K562 (cell line): ENCODE measurements around the gene FAM114A1. TPM values are rescaled to one million over a fixed set of nuclear protein-coding genes. Genes with fewer than 3 reads are reported as not detected.
A peak's percentile ranks its signal among the peaks of the same experiment; 100 is the strongest.
"Not testable (repeated sequence)": the region's sequence is repeated elsewhere in the genome, so short reads cannot be mapped to it uniquely, and the experiment has no call there.

Experiments
- ATAC-seq: fragments of 200-7000 bp; cut with Tn5 transposase; 3 replicates; pipeline ENCODE4 v1.9.1; 2020; ENCODE audit warnings: moderate library complexity
- BruUV-seq: library from RNA; stranded (reverse); fragments of 400-500 nt; replicated peaks from 2 replicates; lab custom pipeline; 2021; lab: Mats Ljungman, UMichigan
- CTCF ChIA-PET: fragments of 300-600 bp; formaldehyde crosslinking; extraction: SDS; loops from one replicate; lab custom pipeline; 2021; ENCODE audit warnings: low intra/inter-chr PET ratio; lab: Yijun Ruan, JAX
- POLR2A ChIA-PET: fragments of 300-600, 350-650 bp; sonication (Branson Sonifier 250); formaldehyde crosslinking; extraction: SDS; loops from one replicate; lab custom pipeline; 2021; ENCODE audit warnings: antibody characterized with exemption, inconsistent platforms; lab: Yijun Ruan, JAX
- DNase-seq, 4 experiments: peaks; one replicate each; pipeline versions ENCODE4 v3.0.0 to v3.0.0-alpha.2; 2011 to 2018; ENCODE audit warnings: low spot score in 3 of 4, mixed read lengths in 3 of 4; ENCODE audit errors: extremely low read depth in 1 of 4
- FAIRE-seq: peaks from 2 replicates; lab custom pipeline; 2011; peaks lifted over from hg19 to GRCh38; lab: Jason Lieb, UNC
- H2AFZ ChIP-seq: 2 replicates; pipeline ENCODE4 v1.6.0; 2011; ENCODE audit warnings: low read depth, low read length, control low read depth, inconsistent platforms
- H3K27ac ChIP-seq: fragments of 200-600 bp; 3 replicates; pipeline ENCODE4 v1.8.0; 2011; ENCODE audit warnings: low read depth, mild to moderate bottlenecking, control low read depth, inconsistent platforms, low read length, moderate library complexity, mixed read lengths; ENCODE audit errors: extremely low read depth
- H3K27me3 ChIP-seq, 2 experiments: fragments of 300-600 bp in 1 of 2; 2 replicates in 1 of 2; 3 replicates in 1 of 2; pipeline versions ENCODE4 v1.6.0 to v1.8.0; 2011; ENCODE audit warnings: inconsistent platforms in 2 of 2, low read length in 2 of 2, mild to moderate bottlenecking in 1 of 2, mixed read lengths in 1 of 2, moderate library complexity in 1 of 2; ENCODE audit not compliant: control insufficient read depth in 2 of 2, insufficient read depth in 2 of 2
- H3K36me3 ChIP-seq: fragments of 300-600 bp; 3 replicates; pipeline ENCODE4 v1.8.0; 2011; ENCODE audit warnings: mild to moderate bottlenecking, low read length, inconsistent platforms; ENCODE audit not compliant: control insufficient read depth, insufficient read depth
- H3K4me1 ChIP-seq, 2 experiments: fragments of 200-600 bp in 1 of 2; replicated peaks in 1 of 2; 2 replicates in 1 of 2; 3 replicates in 1 of 2; pipeline versions ENCODE4 v1.5.1 to v1.8.0; 2011; ENCODE audit warnings: inconsistent platforms in 2 of 2, low read length in 2 of 2, mild to moderate bottlenecking in 1 of 2, mixed read lengths in 1 of 2, moderate library complexity in 1 of 2; ENCODE audit not compliant: control insufficient read depth in 2 of 2, insufficient read depth in 2 of 2
- H3K4me2 ChIP-seq: 2 replicates; pipeline ENCODE4 v1.6.1; 2011; ENCODE audit warnings: low read length, control low read depth, inconsistent platforms, mixed read lengths; ENCODE audit not compliant: insufficient read depth
- H3K4me3 ChIP-seq: fragments of 200-600 bp; sonication (generic), shearing (Covaris generic); 2 replicates; pipeline ENCODE4 v1.5.1; 2016; ENCODE audit warnings: control low read depth, inconsistent platforms
- H3K79me2 ChIP-seq: fragments of 200-600 bp; 3 replicates; pipeline ENCODE4 v1.8.0; 2011; ENCODE audit warnings: low read length, inconsistent platforms; ENCODE audit not compliant: control insufficient read depth, insufficient read depth
- H3K9ac ChIP-seq, 2 experiments: 2 replicates each; pipeline versions ENCODE4 v1.6.0 to v1.6.1; 2011; ENCODE audit warnings: low read depth in 2 of 2, low read length in 2 of 2, control low read depth in 1 of 2, inconsistent platforms in 1 of 2, mild to moderate bottlenecking in 1 of 2, mixed read lengths in 1 of 2; ENCODE audit not compliant: insufficient read depth in 1 of 2
- H3K9me1 ChIP-seq: one replicate; pipeline ENCODE4 v1.6.0; 2011; ENCODE audit warnings: inconsistent platforms, mild to moderate bottlenecking, low read length, moderate library complexity; ENCODE audit not compliant: control insufficient read depth, insufficient read depth
- H3K9me3 ChIP-seq: replicated peaks from 2 replicates; pipeline ENCODE4 v1.5.1; 2011; ENCODE audit warnings: low read depth, low read length, inconsistent platforms; ENCODE audit not compliant: control insufficient read depth, insufficient read depth
- H4K20me1 ChIP-seq: replicated peaks from 2 replicates; pipeline ENCODE4 v1.6.1; 2011; ENCODE audit warnings: low read length, inconsistent platforms, mixed read lengths; ENCODE audit not compliant: control insufficient read depth, insufficient read depth
- DNMT1 ChIP-seq: fragments of 450-650 bp; IDR thresholded peaks from 2 replicates; pipeline ENCODE4 v1.6.1; 2016; ENCODE audit warnings: antibody characterized with exemption, mild to moderate bottlenecking
- E2F3 ChIP-seq: fragments of 250-450 bp; sonication (Bioruptor Pico); IDR thresholded peaks from 2 replicates; pipeline ENCODE4 v1.4.0; 2020; ENCODE audit warnings: mild to moderate bottlenecking
- ELF2 ChIP-seq: fragments of 250-450 bp; sonication (Bioruptor Pico); IDR thresholded peaks from 2 replicates; pipeline ENCODE4 v1.5.0; 2021; ENCODE audit warnings: mild to moderate bottlenecking
- HNRNPK ChIP-seq: fragments of 200-400 bp; formaldehyde crosslinking; IDR thresholded peaks from one replicate; pipeline ENCODE4 v1.6.1; 2018; ENCODE audit warnings: mild to moderate bottlenecking, low read depth, low read length; ENCODE audit not compliant: poor library complexity, severe bottlenecking
- RREB1 ChIP-seq: fragments of 250-450 bp; sonication (Bioruptor Pico); IDR thresholded peaks from 2 replicates; pipeline ENCODE4 v1.4.0; 2020
- SOX6 ChIP-seq: fragments of 450-650 bp; IDR thresholded peaks from 2 replicates; pipeline ENCODE4 v1.6.1; 2014; ENCODE audit warnings: mild to moderate bottlenecking
- ZBTB8A ChIP-seq: fragments of 450-650 bp; IDR thresholded peaks from 2 replicates; pipeline ENCODE4 v1.6.1; 2018; ENCODE audit warnings: mild to moderate bottlenecking, moderate library complexity; ENCODE audit not compliant: partially characterized antibody
- ZNF146 ChIP-seq: IDR thresholded peaks from one replicate; pipeline ENCODE4 v1.6.1; 2018; ENCODE audit warnings: missing compliant biosample characterization; ENCODE audit not compliant: unreplicated experiment
- ZNF707 ChIP-seq: fragments of 250-450 bp; sonication (Bioruptor Pico); conservative IDR thresholded peaks from 2 replicates; pipeline ENCODE4 v1.8.0; 2022; ENCODE audit warnings: inconsistent platforms, mild to moderate bottlenecking, moderate library complexity
- WGBS: fragments of 100-300 bp; shearing (Covaris generic); methylation state at CpG from one replicate; pipeline ENCODE4 v1.1.6; 2016; ENCODE audit warnings: low coverage, mixed read lengths; ENCODE audit not compliant: insufficient coverage; ENCODE audit errors: missing lambda C conversion rate; 5-methylcytosine and 5-hydroxymethylcytosine counted together
- in situ Hi-C: fragments of 300-500 bp; cut with MboI; formaldehyde crosslinking; loops from 4 replicates; pipeline ENCODE4 v1.15.0; 2018; ENCODE audit warnings: inconsistent platforms, mixed read lengths
- intact Hi-C: fragments of 100-400 bp; cut with micrococcal nuclease; formaldehyde crosslinking; loops from 2 replicates; pipeline ENCODE4 v1.14.2; 2022
- polyA plus RNA-seq, 8 experiments: library from polyadenylated mRNA; depleted of rRNA in 4 of 8; stranded (reverse) in 5 of 8; unstranded in 3 of 8; fragments of >200 nt; fragmentation: Nextera tagmentation in 2 of 8; fragmentation: Illumina TruSeq in 1 of 8; extraction: Ambion mirVana in 2 of 8; extraction: Trizol in 1 of 8; gene quantifications; 2 replicates each; pipeline versions ENCODE4 v1.2.1 to v1.2.3, GENCODE V29; 2011 to 2014; ENCODE audit warnings: inconsistent platforms in 1 of 8, missing spikeins in 1 of 8
- total RNA-seq, 7 experiments: library from RNA; depleted of rRNA in 6 of 7; stranded (reverse); fragments of >200 nt in 6 of 7; fragmentation: Illumina TruSeq in 2 of 7; extraction: Trizol in 2 of 7; gene quantifications; 2 replicates each; pipeline versions ENCODE4 v1.2.1 to v1.2.3, GENCODE V29; 2011 to 2021; ENCODE audit warnings: low replicate concordance in 1 of 7

The FAM114A1 gene
- total and polyA plus RNA-seq, 9 of the 15 experiments (the other 6 are each of a cell fraction or from before 2014, with no cell fraction given): 1.8 to 12.0 (median 4.3) TPM

GRCh38 chr4:38916267-38916666 lies 48.7 kb downstream of the FAM114A1 start:
- FAIRE-seq, H3K9ac ChIP-seq, H3K9me1 ChIP-seq, H3K9me3 ChIP-seq, H3K27ac ChIP-seq, H3K27me3 ChIP-seq, H3K79me2 ChIP-seq, H2AFZ ChIP-seq, BruUV-seq, H3K4me1 ChIP-seq, H4K20me1 ChIP-seq, DNase-seq, in situ Hi-C loops, intact Hi-C loops, H3K4me3 ChIP-seq, H3K4me2 ChIP-seq, H3K36me3 ChIP-seq, ATAC-seq, CTCF ChIA-PET: not testable (repeated sequence)
- WGBS: 57% methylated on average over 5 of the region's 5 CpGs
- TF ChIP-seq ZNF146 (CRISPR knock-in tag): peak; percentile 88
- POLR2A ChIA-PET: interaction anchor here (1.0 kb wide), 1 partner anchor 10 kb away, joined by 5 read pairs; no protein-coding TSS in a partner anchor

GRCh38 chr4:38917481-38918025 lies 49.9 kb downstream of the FAM114A1 start:
- Histone ChIP-seq H3K9me3 (no peaks in the 10 kb centered on the region), H4K20me1 (peaks cover 4% of the 10 kb centered on the region; the same call in 1 of the 2 replicates), H3K4me3 (no peak overlapping the region), H3K9ac (no peak overlapping the region), H3K27me3 (no peaks in the 10 kb centered on the region), H3K79me2 (no peaks in the 10 kb centered on the region), H3K9me1 (no peaks in the 10 kb centered on the region), H3K4me1 (no peaks in the 10 kb centered on the region), H2AFZ (no peak overlapping the region), H3K4me2 (no peak overlapping the region), H3K36me3 (no peaks in the 10 kb centered on the region; the same call in 2 of the 3 replicates), H3K27ac (no peak overlapping the region)
- BruUV-seq: no TSS peak
- 92% methylated on average over 7 of the region's 8 CpGs for WGBS
- ChIA-PET CTCF (no interaction called here), POLR2A (interaction anchor here (0.6 to 1.3 kb wide), 2 partner anchors 10 to 38 kb away, joined by 3 read pairs; no protein-coding TSS in a partner anchor)
- in situ Hi-C loops (no loop called here), intact Hi-C loops (no loop called here)
- FAIRE-seq: no peak
- ATAC-seq: no peak
- DNase-seq: no peak
- no peak for TF ChIP-seq ELF2 (CRISPR knock-in tag)
- TF ChIP-seq ZNF707 (CRISPR knock-in tag): no peak
- no peak for TF ChIP-seq HNRNPK
- TF ChIP-seq DNMT1: no peak
- TF ChIP-seq ZBTB8A: no peak
- TF ChIP-seq RREB1 (CRISPR knock-in tag): no peak
- no peak for TF ChIP-seq E2F3 (CRISPR knock-in tag)
- no peak for TF ChIP-seq SOX6
